Muscle of leg (tissue), 11 donors: ENCODE measurements around the gene C22orf31. TPM values are rescaled to one million over a fixed set of nuclear protein-coding genes. Genes with fewer than 3 reads are reported as not detected.

ENCODE experiments used
- DNase-seq: peaks from one replicate; pipeline ENCODE4 v3.0.0; 2013
- H3K27ac ChIP-seq: one replicate; pipeline ENCODE4 v1.5.1; 2013; ENCODE audit warnings: mild to moderate bottlenecking, low read length, control low read depth
- H3K27me3 ChIP-seq: one replicate; pipeline ENCODE4 v1.6.1; 2013; ENCODE audit warnings: low read length; ENCODE audit not compliant: control insufficient read depth, insufficient read depth
- H3K36me3 ChIP-seq: one replicate; pipeline ENCODE4 v1.6.1; 2013; ENCODE audit warnings: low read length; ENCODE audit not compliant: control insufficient read depth, insufficient read depth
- H3K4me1 ChIP-seq: one replicate; pipeline ENCODE4 v1.6.1; 2013; ENCODE audit warnings: low read length; ENCODE audit not compliant: control insufficient read depth, insufficient read depth
- H3K4me3 ChIP-seq: one replicate; pipeline ENCODE4 v1.5.1; 2013; ENCODE audit warnings: low read length, control low read depth
- H3K9me3 ChIP-seq: replicated peaks from 2 replicates; pipeline ENCODE4 v1.6.1; 2013; ENCODE audit warnings: low read depth, low read length; ENCODE audit not compliant: control insufficient read depth
- WGBS: methylation state at CpG from one replicate; pipeline ENCODE4 v1.1.5; 2013; ENCODE audit warnings: missing lambda C conversion rate; ENCODE audit not compliant: insufficient coverage; 5-methylcytosine and 5-hydroxymethylcytosine counted together
- polyA plus RNA-seq, 8 donors: library from polyadenylated mRNA; unstranded; fragments of 120-200 nt; gene quantifications; one replicate each; pipeline versions ENCODE4 v1.2.1 to v1.2.3, GENCODE V29; 2013; ENCODE audit warnings: inconsistent platforms in 1 of 8, low replicate concordance in 1 of 8; ENCODE audit not compliant: insufficient read length in 8 of 8, insufficient read depth in 1 of 8
- total RNA-seq: library from RNA; stranded (reverse); fragments of 120-200 nt; gene quantifications from one replicate; pipeline ENCODE4 v1.2.4, GENCODE V29; 2013

The C22orf31 gene
- total and polyA plus RNA-seq, 9 donors, result 1.1 to 3.0 (median 1.9) TPM

GRCh38 chr22:29030016-29030617 is 31.5 kb downstream of the C22orf31 start:
- H3K36me3 ChIP-seq, result peaks cover 6% of the 10 kb centered on the region
- DNase-seq, result no peak
- H3K4me3 ChIP-seq, result peak overlapping the region; percentile 18
- peaks cover 2% of the 10 kb centered on the region for H3K27me3 ChIP-seq
- 16% methylated on average over 8 of the region's 20 CpGs for WGBS
- peak overlapping the region; percentile 3 for H3K27ac ChIP-seq
- H3K4me1 ChIP-seq, result peaks cover 29% of the 10 kb centered on the region
- no peaks in the 10 kb centered on the region for H3K9me3 ChIP-seq

GRCh38 chr22:29029202-29030000 is 32.2 kb downstream of the C22orf31 start:
- no CpG with 5 or more reads among the region's 9 CpGs for WGBS
- no peak for DNase-seq
- Histone ChIP-seq H3K27ac (no peak overlapping the region), H3K9me3 (no peaks in the 10 kb centered on the region), H3K36me3 (peaks cover 6% of the 10 kb centered on the region), H3K4me1 (peaks cover 29% of the 10 kb centered on the region), H3K27me3 (peaks cover 2% of the 10 kb centered on the region), H3K4me3 (no peak overlapping the region)

- Histone ChIP-seq H3K36me3 (peaks cover 6% of the 10 kb centered on the region), H3K4me1 (peaks cover 29% of the 10 kb centered on the region), H3K4me3 (no peak overlapping the region), H3K27me3 (peaks cover 2% of the 10 kb centered on the region), H3K9me3 (no peaks in the 10 kb centered on the region), H3K27ac (no peak overlapping the region)
- WGBS, result 94% methylated on average over 2 of the region's 4 CpGs
- DNase-seq, result no peak
Measured at GRCh38 chr22:29028468-29028867, 33.2 kb downstream of the C22orf31 start.

GRCh38 chr22:29026579-29026978 is 35.1 kb downstream of the C22orf31 start:
- peaks cover 17% of the 10 kb centered on the region for H3K4me1 ChIP-seq
- no peak overlapping the region for H3K4me3 ChIP-seq
- H3K9me3 ChIP-seq, result no peaks in the 10 kb centered on the region
- peaks cover 6% of the 10 kb centered on the region for H3K36me3 ChIP-seq
- no peak for DNase-seq
- WGBS, result 83% methylated on average over 1 of the region's 3 CpGs
- H3K27me3 ChIP-seq, result peaks cover 2% of the 10 kb centered on the region
- H3K27ac ChIP-seq, result no peak overlapping the region

- no peak for DNase-seq
- H3K27me3 ChIP-seq, result no peaks in the 10 kb centered on the region
- 48% methylated on average over 3 of the region's 3 CpGs for WGBS
- no peak overlapping the region for H3K27ac ChIP-seq
- H3K4me1 ChIP-seq, result no peaks in the 10 kb centered on the region
- H3K36me3 ChIP-seq, result peaks cover 6% of the 10 kb centered on the region
- no peak overlapping the region for H3K4me3 ChIP-seq
- no peaks in the 10 kb centered on the region for H3K9me3 ChIP-seq
Measured at GRCh38 chr22:29023172-29023796, 38.3 kb downstream of the C22orf31 start.

- no peak overlapping the region for H3K4me3 ChIP-seq
- no peaks in the 10 kb centered on the region for H3K9me3 ChIP-seq
- no peak for DNase-seq
- no peaks in the 10 kb centered on the region for H3K4me1 ChIP-seq
- H3K27ac ChIP-seq, result no peak overlapping the region
- peaks cover 6% of the 10 kb centered on the region for H3K36me3 ChIP-seq
- no peaks in the 10 kb centered on the region for H3K27me3 ChIP-seq
- no CpG with 5 or more reads among the region's 6 CpGs for WGBS
Measured at GRCh38 chr22:29022101-29022817, 39.4 kb downstream of the C22orf31 start.

GRCh38 chr22:29018293-29019189 is 43.1 kb downstream of the C22orf31 start:
- WGBS, result 92% methylated on average over 1 of the region's 4 CpGs

GRCh38 chr22:29016067-29016938 is 45.3 kb downstream of the C22orf31 start:
- no peak for DNase-seq
- 92% methylated on average over 2 of the region's 3 CpGs for WGBS
- no peaks in the 10 kb centered on the region for H3K27me3 ChIP-seq

More at GRCh38 chr22:29018293-29019189, 43.1 kb downstream of the C22orf31 start:
- DNase-seq, result no peak
- Histone ChIP-seq H3K36me3 (no peaks in the 10 kb centered on the region), H3K9me3 (no peaks in the 10 kb centered on the region), H3K4me3 (no peak overlapping the region), H3K27ac (no peak overlapping the region), H3K27me3 (no peaks in the 10 kb centered on the region), H3K4me1 (peaks cover 5% of the 10 kb centered on the region)

GRCh38 chr22:29014773-29015172 is 46.9 kb downstream of the C22orf31 start:
- 60% methylated on average over 1 of the region's 4 CpGs for WGBS
- Histone ChIP-seq H3K27me3 (no peaks in the 10 kb centered on the region), H3K9me3 (no peaks in the 10 kb centered on the region), H3K4me1 (peaks cover 22% of the 10 kb centered on the region), H3K4me3 (no peak overlapping the region), H3K27ac (no peak overlapping the region), H3K36me3 (no peaks in the 10 kb centered on the region)
- no peak for DNase-seq

More at GRCh38 chr22:29016067-29016938, 45.3 kb downstream of the C22orf31 start:
- H3K4me3 ChIP-seq, result no peak overlapping the region
- no peaks in the 10 kb centered on the region for H3K36me3 ChIP-seq
- H3K9me3 ChIP-seq, result no peaks in the 10 kb centered on the region
- no peak overlapping the region for H3K27ac ChIP-seq
- peaks cover 18% of the 10 kb centered on the region for H3K4me1 ChIP-seq
